Adipose tissue (tissue), 3 donors: Measurements from ENCODE around the gene TMEM161A. TPM values are rescaled to one million over a fixed set of nuclear protein-coding genes. Genes with fewer than 3 reads are reported as not detected.

Experiments
- H3K27ac ChIP-seq: one replicate; pipeline ENCODE4 v1.5.1; 2013; ENCODE audit warnings: low read depth, low read length
- WGBS, 3 donors: extraction: QIAGEN DNeasy Blood & Tissue Kit; methylation state at CpG; one replicate each; pipeline ENCODE4 v1.1.7; 2013; 5-methylcytosine and 5-hydroxymethylcytosine counted together
- polyA plus RNA-seq, 3 donors: library from polyadenylated mRNA; stranded (reverse); fragments of 200-250 nt; gene quantifications; one replicate each; pipeline ENCODE4 v1.2.3, GENCODE V29; 2013
- donor health status: healthy with polysubstance abuse.
- donor health status: Bipolar disorder and iron deficiency.
- donor health status: healthy.

The TMEM161A gene
- polyA plus RNA-seq, 3 donors = 8.7 to 21.8 (median 19.0) TPM

- no peak overlapping the region for H3K27ac ChIP-seq
- WGBS, 3 donors = 86 to 90% (median 89%) methylated on average over 8 of the region's 8 CpGs
These were observed 63.2 kb downstream of the TMEM161A start for GRCh38 chr19:19075126-19075525.

DNA sequence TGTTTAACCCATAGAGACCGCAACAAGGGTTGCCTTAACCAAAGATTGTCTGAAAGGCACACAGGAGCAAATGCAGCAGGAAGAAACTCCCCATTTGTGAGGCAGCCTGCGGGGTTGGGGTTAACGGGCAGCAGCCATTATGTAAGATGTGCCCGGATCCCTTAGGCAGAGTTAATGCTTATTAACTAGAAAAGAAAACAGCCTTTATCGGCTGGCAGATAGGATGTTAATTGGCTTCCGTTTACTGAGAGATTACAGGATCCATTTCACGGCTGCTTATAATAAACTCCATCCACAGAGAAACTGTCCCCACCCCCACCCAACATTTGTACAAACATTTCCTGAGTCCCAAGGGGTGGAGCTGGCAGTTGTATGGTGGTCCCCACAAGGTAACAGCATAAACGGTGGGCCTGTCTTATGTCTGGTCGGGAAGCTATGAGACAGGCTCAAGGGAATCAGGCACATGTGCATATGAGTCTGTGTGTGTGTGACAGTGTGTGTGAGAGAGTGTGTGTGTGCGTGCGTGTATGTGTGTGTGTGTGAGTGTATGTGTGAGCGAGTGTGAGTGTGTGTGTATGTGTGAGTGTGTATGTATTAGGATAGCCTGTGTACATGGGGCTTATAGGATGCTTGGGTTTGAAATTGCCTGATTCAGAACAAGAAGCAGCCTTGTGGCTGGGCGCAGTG lies 63.9 kb downstream of the TMEM161A start:
- WGBS, 3 donors = 57 to 64% (median 62%) methylated on average over 13 of the region's 13 CpGs
- no peak overlapping the region for H3K27ac ChIP-seq

- H3K27ac ChIP-seq = no peak overlapping the region
- WGBS, 3 donors = 96 to 97% (median 97%) methylated on average over 8 of the region's 8 CpGs
These were observed 66.4 kb downstream of the TMEM161A start for GRCh38 chr19:19071897-19072296.

Other genes with a start within 250 kb of the TMEM161A start
- 1 to 10 TPM in 1 of 3 donors, under 1 TPM in 2; 0.24 to 1.0 (median 0.31) TPM for gene CERS1, start 242.3 kb downstream of the TMEM161A start, polyA plus RNA-seq
- gene COPE, start 219.1 kb downstream of the TMEM161A start, polyA plus RNA-seq = 100 to 1,000 TPM; 139 to 193 (median 188) TPM
- 10 to 100 TPM; 45.9 to 59.4 (median 55.4) TPM for gene DDX49, start 218.8 kb downstream of the TMEM161A start, polyA plus RNA-seq
- 10 to 100 TPM in 2 of 3 donors, 1 to 10 TPM in 1; 5.7 to 44.3 (median 16.3) TPM for gene HOMER3, start 197.3 kb downstream of the TMEM161A start, polyA plus RNA-seq
- 10 to 100 TPM; 14.3 to 35.2 (median 31.7) TPM for gene SUGP2, start 105.0 kb downstream of the TMEM161A start, polyA plus RNA-seq
- gene ARMC6, start 104.9 kb downstream of the TMEM161A start, polyA plus RNA-seq = 10 to 100 TPM in 2 of 3 donors, 1 to 10 TPM in 1; 8.7 to 19.9 (median 15.6) TPM
- 10 to 100 TPM; 10.8 to 11.4 (median 11.0) TPM for gene SLC25A42, start 74.5 kb downstream of the TMEM161A start, polyA plus RNA-seq
- gene MEF2B, start 31.8 kb upstream of the TMEM161A start, polyA plus RNA-seq = under 1 TPM; 0.22 to 1.00 (median 0.23) TPM
- gene BORCS8, start 53.7 kb upstream of the TMEM161A start, polyA plus RNA-seq = 10 to 100 TPM; 12.4 to 37.7 (median 35.4) TPM
- 10 to 100 TPM; 41.8 to 93.6 (median 70.7) TPM for gene RFXANK, start 53.8 kb upstream of the TMEM161A start, polyA plus RNA-seq
- gene NR2C2AP, start 64.9 kb upstream of the TMEM161A start, polyA plus RNA-seq = 10 to 100 TPM in 2 of 3 donors, 1 to 10 TPM in 1; 9.3 to 16.0 (median 15.5) TPM
- under 1 TPM in 2 of 3 donors, not detected in 1; 0.01 to 0.06 TPM for gene NCAN, start 73.5 kb upstream of the TMEM161A start, polyA plus RNA-seq
- gene TM6SF2, start 134.8 kb upstream of the TMEM161A start, polyA plus RNA-seq = under 1 TPM in 2 of 3 donors, not detected in 1; 0.14 to 0.46 TPM
- gene SUGP1, start 182.0 kb upstream of the TMEM161A start, polyA plus RNA-seq = 10 to 100 TPM; 19.8 to 23.2 (median 22.2) TPM
- 10 to 100 TPM; 15.2 to 19.5 (median 16.1) TPM for gene MAU2, start 182.4 kb upstream of the TMEM161A start, polyA plus RNA-seq